ENCODE data around the gene IL3.

GRCh38 chr5:132013711-132014110 is 46.7 kb upstream of the IL3 start:
- TF ChIP-seq EP300 (IDR thresholded peaks at IDR 0.05) = no peak
- TF ChIP-seq, protein P1, sequence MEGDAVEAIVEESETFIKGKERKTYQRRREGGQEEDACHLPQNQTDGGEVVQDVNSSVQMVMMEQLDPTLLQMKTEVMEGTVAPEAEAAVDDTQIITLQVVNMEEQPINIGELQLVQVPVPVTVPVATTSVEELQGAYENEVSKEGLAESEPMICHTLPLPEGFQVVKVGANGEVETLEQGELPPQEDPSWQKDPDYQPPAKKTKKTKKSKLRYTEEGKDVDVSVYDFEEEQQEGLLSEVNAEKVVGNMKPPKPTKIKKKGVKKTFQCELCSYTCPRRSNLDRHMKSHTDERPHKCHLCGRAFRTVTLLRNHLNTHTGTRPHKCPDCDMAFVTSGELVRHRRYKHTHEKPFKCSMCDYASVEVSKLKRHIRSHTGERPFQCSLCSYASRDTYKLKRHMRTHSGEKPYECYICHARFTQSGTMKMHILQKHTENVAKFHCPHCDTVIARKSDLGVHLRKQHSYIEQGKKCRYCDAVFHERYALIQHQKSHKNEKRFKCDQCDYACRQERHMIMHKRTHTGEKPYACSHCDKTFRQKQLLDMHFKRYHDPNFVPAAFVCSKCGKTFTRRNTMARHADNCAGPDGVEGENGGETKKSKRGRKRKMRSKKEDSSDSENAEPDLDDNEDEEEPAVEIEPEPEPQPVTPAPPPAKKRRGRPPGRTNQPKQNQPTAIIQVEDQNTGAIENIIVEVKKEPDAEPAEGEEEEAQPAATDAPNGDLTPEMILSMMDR (IDR thresholded peaks at IDR 0.05) = no peak
- no peak for TF ChIP-seq POLR2A (IDR thresholded peaks at IDR 0.05)
